ENCODE measurements around the gene EXOC3L4.

EXOC3L4 gene

DNA sequence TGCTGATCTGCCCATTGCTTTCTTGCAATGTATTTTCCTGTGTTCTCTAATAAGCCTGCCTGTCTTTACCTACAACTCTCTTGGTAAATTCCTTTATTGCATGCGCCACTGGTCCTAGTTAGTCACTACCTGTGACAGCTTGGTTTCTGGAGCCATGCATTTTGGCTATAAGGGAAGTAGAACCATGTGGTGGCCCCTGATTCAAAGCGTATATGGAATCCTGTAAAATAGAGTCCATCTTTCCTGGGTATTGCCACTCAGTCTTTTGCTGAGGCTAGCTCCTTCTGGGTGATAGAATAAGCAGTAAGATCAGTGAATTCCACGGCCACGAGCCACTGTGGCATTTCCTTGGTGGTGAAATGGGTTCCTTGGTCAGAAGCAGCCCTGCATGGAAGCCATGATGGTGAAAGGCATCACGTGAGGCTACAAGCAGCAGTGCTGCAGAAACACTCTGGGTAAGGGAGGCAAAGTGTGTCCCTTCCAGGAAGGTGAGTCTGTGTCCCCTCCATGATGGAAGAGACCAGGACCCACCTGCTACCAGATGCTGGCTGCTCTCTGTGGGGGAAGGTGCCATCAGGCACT, 48.3 kb downstream of the EXOC3L4 start:
- no peak for TF ChIP-seq CTCF (conservative IDR thresholded peaks at IDR 0.05)
- peak overlapping the region; percentile 89 for H3K27ac ChIP-seq

DNA sequence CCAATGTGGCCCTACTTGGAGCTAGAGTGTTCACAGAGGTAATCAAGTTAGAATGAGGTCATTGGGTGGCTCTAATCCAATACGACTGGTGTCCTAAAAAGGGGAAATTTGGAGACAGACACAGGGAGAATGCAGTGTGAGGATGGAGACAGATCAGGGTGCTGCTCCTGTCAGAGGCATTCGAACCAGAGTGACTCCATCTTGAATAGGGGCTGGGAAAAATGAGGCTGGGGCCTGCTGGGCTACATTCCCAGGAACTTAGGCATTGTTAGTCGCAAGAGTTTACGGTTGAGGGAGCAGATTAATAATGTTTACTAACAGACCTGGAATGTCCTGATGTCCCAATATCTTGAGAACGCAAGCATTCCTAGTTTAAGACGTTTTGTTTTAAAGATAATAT, 49.0 kb downstream of the EXOC3L4 start:
- peak overlapping the region; percentile 89 for H3K27ac ChIP-seq
- TF ChIP-seq CTCF (conservative IDR thresholded peaks at IDR 0.05), result no peak

DNA sequence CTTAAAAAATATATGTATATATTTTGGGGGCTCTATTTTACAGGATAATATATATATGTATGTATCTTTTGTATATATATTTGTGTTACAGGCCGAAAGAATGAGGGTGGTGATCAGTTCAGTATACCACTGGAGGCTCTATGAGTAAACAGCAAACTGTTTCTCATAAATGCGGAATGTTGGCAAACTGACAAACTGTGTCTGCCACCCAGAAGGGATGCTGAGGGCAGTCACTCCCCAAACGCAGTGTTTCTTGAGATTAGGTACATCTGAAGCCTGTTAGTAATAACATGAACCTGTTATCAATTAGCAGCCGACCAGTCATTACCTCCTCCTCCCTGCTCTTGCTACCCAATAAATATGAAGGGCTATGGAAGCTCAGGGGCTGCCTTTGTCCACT, 49.6 kb downstream of the EXOC3L4 start:
- H3K27ac ChIP-seq, result peak overlapping the region; percentile 89; the same call in 1 of the 2 replicates

DNA sequence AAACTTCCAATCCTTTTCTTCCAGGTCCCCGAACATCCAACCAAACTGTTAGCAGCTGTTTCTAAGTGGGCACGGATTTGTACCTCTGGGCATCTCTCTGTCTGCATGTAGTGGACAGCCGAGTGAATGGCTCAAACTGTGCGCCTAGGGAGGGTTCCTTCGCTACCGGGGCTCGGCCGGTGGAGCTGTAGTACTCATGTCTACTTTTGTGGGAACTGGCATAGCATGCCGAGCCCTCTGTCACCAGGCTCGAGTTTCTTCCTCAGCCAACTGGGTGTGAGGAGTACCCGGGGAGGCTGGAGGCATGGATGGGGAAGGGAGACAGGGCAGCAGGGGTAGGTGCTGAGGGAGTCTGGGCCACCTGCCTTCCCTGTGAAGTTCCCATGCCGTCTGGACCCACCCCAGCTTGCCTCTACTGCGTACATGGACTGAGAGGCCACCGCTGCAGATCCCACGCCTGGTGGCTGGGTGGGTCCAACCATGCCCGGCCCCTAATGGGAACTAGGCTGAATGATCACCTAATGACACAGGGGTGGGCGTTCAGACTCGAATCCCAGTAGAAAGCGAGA, 51.7 kb downstream of the EXOC3L4 start:
- H3K27ac ChIP-seq, result peak overlapping the region; percentile 3; the same call in 1 of the 2 replicates
- no peak for TF ChIP-seq CTCF (conservative IDR thresholded peaks at IDR 0.05)

More for the DNA sequence above, 49.6 kb downstream of the EXOC3L4 start:
- no peak for TF ChIP-seq CTCF (conservative IDR thresholded peaks at IDR 0.05)

DNA sequence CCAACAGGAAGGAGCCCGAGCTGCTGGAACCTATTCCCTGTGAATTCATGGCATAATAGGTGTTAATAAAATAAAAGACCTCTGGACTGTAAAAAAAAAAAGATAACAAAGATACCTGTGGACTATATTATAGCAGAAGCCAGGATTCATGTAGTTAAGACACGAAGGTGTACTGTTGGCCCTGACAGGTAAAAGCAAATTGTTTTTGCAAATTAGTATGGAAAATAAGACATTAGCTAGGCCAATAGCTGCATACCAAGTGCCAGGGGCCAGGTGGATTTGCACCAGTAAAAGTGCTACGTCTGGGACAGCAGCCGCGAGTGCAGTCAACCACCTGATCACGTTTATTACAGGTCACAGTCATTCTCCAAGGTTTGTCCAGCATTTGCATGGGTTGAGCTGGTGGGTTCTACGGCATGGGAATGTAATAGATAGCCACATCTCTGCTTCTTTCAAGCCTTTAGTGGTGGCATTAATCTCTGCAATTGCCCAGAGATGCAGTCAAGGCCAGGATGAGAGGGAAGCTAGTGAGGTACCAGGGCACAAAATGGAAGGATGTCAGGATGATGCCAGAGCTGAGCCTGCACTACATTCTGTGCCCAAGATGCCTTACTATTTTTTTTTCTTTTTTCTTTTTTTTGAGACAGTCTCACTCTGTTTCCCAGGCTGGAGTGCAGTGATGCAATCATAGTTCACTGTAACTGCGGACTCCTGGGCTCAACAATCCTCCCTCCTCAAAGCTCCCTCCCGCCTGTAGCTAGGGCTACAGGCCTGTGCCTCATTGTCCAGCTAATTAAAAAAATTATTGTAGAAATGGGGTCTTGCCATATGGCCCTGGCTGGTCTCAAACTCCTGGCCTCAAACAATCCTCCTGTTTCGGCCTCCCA, 55.1 kb downstream of the EXOC3L4 start:
- no peak for TF ChIP-seq CTCF (conservative IDR thresholded peaks at IDR 0.05)
- H3K27ac ChIP-seq, result peak overlapping the region; percentile 70

- no peak for TF ChIP-seq CTCF (conservative IDR thresholded peaks at IDR 0.05)
- no peak overlapping the region for H3K27ac ChIP-seq
These were observed 56.9 kb downstream of the EXOC3L4 start for GRCh38 chr14:103151270-103151945.

- no peak for TF ChIP-seq CTCF (conservative IDR thresholded peaks at IDR 0.05)
- H3K27ac ChIP-seq, result peak overlapping the region; percentile 57
These were observed 60.5 kb downstream of the EXOC3L4 start for GRCh38 chr14:103155010-103155409.

DNA sequence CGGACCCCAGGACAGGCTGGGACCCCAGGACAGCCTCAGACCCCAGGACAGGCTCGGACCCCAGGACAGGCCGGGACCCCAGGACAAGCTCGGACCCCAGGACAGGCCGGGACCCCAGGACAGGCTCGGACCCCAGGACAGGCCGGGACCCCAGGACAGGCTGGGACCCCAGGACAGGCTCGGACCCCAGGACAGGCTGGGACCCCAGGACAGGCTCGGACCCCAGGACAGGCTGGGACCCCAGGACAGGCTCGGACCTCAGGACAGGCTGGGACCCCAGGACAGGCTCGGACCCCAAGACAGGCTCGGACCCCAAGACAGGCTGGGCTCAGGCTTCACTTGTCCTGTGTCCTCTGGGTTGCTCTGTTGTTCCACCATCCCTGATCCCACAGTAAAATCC, 60.9 kb downstream of the EXOC3L4 start:
- H3K27ac ChIP-seq, result peak overlapping the region; percentile 80; the same call in 1 of the 2 replicates
